GM19372 (cell line): ENCODE data around the gene PI16.
"Not testable (repeated sequence)": the region's sequence is repeated elsewhere in the genome, so short reads cannot be mapped to it uniquely, and the experiment has no call there.

Source experiments
- ATAC-seq: cut with Tn5 transposase; IDR thresholded peaks from one replicate; pipeline ENCODE4 v1.9.1; 2021; ENCODE audit warnings: mild to moderate bottlenecking, low read depth, moderate library complexity; ENCODE audit not compliant: unreplicated experiment

The PI16 gene

DNA sequence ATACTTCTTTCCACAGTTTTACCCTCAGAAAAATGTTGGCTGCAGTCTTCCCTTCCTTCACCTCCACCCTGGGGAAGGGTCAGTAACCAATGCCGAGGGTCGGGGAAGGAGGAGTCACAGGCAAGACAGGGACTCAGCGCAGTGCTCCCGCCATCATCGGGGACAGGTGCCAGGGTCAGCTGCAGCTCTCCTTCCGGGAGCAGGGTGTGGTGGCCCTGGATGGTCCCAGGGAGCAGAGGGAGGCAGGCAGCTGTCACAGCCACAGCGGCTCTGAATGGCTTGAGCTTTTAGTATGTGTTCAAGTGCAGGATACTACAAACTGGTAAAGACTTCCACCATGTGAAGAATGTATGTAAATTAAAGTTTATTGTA lies 26.0 kb upstream of the PI16 start:
- ATAC-seq: no peak

GRCh38 chr6:36929152-36929551 lies 25.4 kb upstream of the PI16 start:
- ATAC-seq: no peak

DNA sequence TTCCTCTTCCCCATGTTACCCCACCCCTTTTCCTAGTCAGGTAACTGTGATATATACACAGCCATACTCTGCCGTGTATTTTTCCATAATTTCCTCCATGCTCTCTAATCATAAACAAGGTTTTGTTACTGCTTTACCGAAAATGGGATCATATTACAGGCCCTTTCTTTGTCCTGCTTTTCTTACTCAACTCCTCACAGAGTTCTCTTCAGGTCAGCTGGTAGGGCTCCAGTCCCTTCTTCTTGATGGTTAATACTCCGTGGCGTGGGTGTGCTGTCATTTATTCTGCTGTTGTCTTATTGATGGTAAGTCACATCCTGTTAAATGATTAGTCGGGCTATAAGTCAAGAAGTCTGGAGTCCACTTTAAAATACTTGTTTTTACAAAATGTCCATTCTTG lies 24.9 kb upstream of the PI16 start:
- ATAC-seq: no peak

DNA sequence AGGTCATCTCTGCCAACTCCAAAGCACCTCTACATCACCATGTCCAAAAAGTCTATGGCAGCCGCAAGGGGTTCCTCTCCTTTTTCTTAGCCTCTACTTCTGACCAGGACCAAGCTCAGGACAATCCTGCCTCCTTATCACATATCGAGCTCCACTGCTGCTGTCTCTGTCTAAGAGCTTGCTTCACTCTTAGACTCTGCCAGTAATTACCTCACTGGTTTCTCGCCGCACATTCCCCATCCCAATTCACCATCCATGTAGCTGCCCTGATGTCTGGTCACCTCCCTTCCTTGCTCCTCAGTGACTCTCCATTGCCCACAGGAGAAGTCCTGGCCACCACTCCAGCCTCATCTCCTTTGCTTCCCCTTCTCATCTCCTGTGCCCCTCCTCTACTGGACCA lies 24.1 kb upstream of the PI16 start:
- no peak for ATAC-seq

DNA sequence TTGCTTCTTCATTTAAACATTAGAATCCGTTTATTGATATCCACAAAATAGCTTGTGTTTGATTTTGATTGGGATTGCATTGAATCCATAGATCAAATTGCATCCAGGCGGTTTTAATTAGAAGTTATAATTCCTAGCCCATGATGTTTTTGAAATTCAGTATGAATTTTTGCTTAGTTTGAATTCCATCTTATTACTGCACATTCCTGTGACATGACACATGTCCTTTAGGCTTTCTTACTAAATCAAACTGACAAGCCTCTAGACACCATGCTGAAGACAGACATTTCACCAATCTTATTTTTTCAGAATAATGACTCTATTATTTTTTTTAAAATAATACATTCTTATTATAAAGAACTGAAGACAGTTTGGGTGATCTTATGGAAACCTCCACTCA lies 21.4 kb upstream of the PI16 start:
- ATAC-seq: no peak

DNA sequence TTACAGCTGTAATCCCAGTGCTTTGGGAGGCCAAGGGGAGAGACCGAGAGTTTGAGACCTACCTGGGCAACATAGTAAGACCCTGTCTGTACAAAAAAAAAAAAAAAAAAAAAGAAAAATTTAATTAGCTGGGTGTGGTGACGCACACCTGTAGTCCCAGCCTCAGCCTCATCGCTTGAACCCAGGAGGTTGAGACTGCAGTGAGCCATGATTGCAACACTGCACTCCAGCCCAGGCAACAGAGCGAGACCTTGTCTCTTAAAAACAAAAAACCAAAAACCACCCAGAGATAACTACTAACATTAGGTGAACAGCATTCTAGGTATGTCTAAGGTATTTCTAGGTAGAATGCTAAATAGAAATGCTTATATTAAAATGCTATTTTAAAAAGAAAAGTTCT lies 21.0 kb upstream of the PI16 start:
- ATAC-seq: no peak

DNA sequence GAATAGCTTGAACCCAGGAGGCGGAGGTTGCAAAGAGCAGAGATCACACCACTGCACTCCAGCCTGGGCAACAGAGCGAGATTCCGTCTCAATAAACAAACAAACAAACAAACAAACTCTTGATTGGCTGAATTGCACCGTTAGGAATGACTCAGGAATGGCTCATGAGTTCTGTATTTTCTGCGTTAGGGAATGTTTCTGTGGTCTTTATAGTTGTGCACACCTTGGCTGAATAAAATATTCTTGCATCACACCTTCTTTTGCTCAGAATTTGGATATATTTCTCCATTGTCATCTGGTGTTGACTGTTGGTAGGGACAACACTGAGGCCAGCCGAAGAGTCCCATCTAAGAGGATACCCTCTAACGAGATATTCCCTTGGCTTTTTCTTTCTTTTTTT lies 19.6 kb upstream of the PI16 start:
- ATAC-seq: no peak

DNA sequence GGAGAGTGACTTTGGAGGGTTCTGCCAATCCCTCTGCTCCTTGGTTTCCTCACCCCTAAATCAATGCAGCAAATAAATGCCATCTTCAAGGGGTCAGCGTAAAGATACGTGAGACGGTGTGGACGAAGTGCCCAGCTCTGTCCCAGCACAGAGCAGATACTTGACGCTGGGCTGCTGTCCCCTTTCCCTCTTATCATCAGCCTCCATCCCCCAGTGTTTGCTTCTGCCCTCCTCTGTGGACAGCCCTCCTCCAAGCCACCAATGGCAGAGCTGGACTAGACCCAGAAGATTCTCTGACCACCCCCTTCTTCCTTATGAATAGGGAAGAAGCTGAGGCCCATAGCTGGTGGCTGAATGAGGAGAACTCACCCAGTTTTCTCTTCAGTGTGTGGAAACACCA lies 17.7 kb upstream of the PI16 start:
- ATAC-seq: no peak

DNA sequence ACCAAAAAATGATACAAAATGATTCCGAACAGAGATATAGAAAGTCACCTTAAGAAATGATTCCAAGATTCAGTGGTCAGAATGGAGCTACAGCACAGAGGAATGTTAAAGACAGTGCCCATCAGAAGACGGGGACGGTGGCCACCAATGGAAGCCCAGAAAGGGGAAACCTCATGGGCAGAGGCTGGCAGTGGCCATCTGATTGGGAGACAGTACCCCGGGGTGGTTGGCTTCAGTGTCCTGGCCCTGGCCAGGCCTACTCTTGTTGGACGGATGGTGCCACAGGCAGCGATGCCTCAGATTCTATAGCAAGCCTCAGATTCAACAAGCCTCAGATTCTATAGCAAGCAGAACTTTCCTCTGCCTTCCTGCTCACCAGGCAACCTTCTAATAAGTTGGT lies 16.6 kb upstream of the PI16 start:
- ATAC-seq: no peak

- ATAC-seq: no peak
Measured at GRCh38 chr6:36938536-36938935, 16.0 kb upstream of the PI16 start.

GRCh38 chr6:36939005-36939404 lies 15.5 kb upstream of the PI16 start:
- ATAC-seq: not testable (repeated sequence)

- no peak for ATAC-seq
Measured at GRCh38 chr6:36940027-36940426, 14.5 kb upstream of the PI16 start.

DNA sequence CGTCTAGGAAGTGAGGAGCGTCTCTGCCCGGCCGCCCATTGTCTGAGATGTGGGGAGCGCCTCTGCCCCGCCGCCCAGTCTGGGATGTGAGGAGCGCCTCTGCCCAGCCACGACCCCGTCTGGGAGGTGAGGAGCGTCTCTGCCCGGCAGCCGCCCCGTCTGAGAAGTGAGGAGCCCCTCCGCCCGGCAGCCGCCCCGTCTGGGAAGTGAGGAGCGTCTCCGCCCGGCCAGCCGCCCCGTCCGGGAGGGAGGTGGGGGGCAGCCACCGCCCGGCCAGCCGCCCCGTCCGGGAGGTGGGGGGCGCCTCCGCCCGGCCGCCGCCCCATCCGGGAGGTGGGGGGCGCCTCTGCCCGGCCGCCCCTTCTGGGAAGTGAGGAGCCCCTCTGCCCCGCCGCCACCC lies 13.0 kb upstream of the PI16 start:
- not testable (repeated sequence) for ATAC-seq

GRCh38 chr6:36942329-36942728 lies 12.2 kb upstream of the PI16 start:
- not testable (repeated sequence) for ATAC-seq

- no peak for ATAC-seq
Measured at GRCh38 chr6:36944650-36945049, 9.9 kb upstream of the PI16 start.

DNA sequence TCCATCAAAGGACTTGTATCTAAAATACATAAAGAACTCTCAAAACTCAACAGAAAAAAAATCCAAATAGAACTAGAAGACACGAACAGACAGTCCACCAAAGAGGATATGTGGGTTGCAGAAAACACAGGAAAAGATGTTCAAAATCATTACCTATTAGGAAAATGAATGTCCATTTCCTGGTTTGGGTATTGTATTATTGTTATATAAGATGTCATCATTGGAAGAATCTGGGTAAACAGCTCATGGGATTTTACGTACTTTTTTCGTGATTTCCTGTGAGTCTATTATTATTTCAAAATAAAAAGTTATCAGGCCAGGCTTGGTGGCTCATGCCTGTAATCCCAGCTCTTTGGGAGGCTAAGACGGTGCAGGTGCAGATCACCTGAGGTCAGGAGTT lies 9.2 kb upstream of the PI16 start:
- ATAC-seq: no peak

DNA sequence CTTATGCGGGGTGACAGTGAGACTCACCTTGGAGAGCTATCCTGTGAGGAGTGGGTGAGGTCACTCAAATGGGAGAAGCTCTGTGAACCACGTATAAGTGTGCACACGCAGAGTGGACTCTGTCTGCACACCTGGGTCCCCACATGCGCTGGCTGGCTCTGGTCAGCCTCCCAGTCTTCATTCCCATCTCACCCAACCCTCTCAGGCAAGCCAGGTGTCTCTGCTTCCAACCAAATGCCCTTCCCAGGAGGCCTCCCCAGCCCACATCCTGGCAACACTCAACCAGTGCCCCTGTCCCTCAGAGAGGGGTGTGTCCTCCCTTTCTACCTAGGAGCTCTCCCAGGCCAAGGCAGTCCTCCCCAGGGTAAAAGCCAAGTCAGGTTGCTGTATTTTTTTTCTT lies 8.0 kb upstream of the PI16 start:
- ATAC-seq: no peak

DNA sequence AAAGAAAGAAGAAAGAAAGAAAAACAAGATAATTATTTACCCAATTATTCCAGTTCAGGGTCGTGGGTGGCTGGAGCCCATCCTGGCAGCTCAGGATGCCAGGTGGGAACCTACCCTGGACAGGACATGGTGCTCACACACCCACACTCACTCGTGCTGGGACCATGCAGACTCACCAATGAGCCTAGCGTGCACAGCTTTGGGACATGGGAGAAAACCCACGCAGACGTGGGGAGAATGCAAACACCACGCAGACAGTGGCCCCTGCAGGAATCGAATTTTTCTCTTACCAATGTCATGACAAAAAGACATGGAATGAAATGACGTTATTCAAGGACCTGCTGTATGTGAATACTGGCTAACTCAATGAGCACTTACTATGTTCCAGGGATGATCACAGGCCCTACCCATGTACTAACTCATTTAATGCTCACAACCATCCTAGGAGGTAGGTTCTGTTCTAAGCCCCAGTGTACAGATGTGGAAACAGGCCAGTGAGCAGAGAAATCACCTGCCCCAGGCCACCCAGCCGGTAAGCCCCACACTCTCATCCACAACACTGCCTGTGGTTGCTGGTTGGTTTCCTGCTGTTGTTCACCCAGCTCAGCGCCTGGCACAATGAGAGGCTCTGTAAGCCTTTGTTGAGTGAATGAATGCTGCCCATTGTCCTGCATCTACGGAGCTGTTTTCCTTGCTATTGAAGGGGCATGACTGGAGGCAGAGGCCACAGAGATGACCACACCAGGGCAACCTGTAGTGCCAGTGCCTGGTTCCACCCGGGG lies 6.8 kb upstream of the PI16 start:
- no peak for ATAC-seq

- ATAC-seq: not testable (repeated sequence)
Measured at GRCh38 chr6:36949076-36949475, 5.5 kb upstream of the PI16 start.

GRCh38 chr6:36949636-36950035 lies 4.9 kb upstream of the PI16 start:
- no peak for ATAC-seq

GRCh38 chr6:36953931-36954261 lies 642 bp upstream of the PI16 start:
- ATAC-seq: no peak

DNA sequence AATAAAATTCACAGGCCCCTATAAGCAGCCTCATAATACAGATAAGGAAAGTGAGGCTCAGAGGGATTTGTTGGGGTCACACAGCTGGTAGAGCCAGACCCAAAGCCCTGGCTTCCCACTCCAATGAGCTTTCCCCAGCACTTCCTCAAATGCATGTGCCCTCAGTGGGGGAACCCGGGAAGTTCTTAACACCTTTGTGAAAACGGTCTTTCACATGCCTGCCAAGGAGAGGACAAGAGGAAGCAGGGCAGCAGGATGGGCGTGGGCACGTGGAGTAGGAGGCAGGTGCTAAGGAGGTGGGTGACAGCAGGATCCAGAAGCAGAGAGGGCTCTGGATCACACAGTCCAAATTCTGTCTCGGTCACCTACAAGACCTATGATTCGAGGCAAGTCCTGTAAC lies 598 bp downstream of the PI16 start:
- no peak for ATAC-seq
